Osteocyte (in vitro differentiated cells): Measurements from ENCODE around the gene HOXB2. TPM values are rescaled to one million over a fixed set of nuclear protein-coding genes. Genes with fewer than 3 reads are reported as not detected.

Experiments
- DNase-seq: peaks from one replicate; pipeline ENCODE4 v3.0.0; 2021; ENCODE audit warnings: mixed read lengths; ENCODE audit not compliant: unreplicated experiment; ENCODE audit errors: extremely low spot score
- H3K27ac Mint-ChIP-seq: one replicate; pipeline ENCODE4 v1.8.0; 2021; ENCODE audit warnings: mild to moderate bottlenecking, mixed read lengths; ENCODE audit not compliant: unreplicated experiment
- H3K27me3 Mint-ChIP-seq: one replicate; pipeline ENCODE4 v1.8.0; 2021; ENCODE audit warnings: mixed read lengths; ENCODE audit not compliant: unreplicated experiment
- H3K36me3 Mint-ChIP-seq: one replicate; pipeline ENCODE4 v1.8.0; 2021; ENCODE audit warnings: mixed read lengths; ENCODE audit not compliant: unreplicated experiment
- H3K4me1 Mint-ChIP-seq: one replicate; pipeline ENCODE4 v1.8.0; 2021; ENCODE audit warnings: mixed read lengths; ENCODE audit not compliant: unreplicated experiment
- H3K4me3 Mint-ChIP-seq: one replicate; pipeline ENCODE4 v1.8.0; 2021; ENCODE audit warnings: mild to moderate bottlenecking, moderate library complexity, mixed read lengths; ENCODE audit not compliant: unreplicated experiment
- H3K9me3 Mint-ChIP-seq: one replicate; pipeline ENCODE4 v1.8.0; 2021; ENCODE audit warnings: mixed read lengths; ENCODE audit not compliant: unreplicated experiment
- CTCF ChIP-seq: fragments of 200-600 bp; sonication (generic); IDR thresholded peaks from 2 replicates; pipeline ENCODE4 v1.5.0; 2021; ENCODE audit warnings: antibody characterized with exemption, mild to moderate bottlenecking, moderate library complexity
- total RNA-seq: library from RNA; stranded (reverse); gene quantifications from 2 replicates; pipeline ENCODE4 v1.2.1, GENCODE V29; 2021

Gene HOXB2
- total RNA-seq, 1 donor from 2014 or later: not detected

- Mint-ChIP-seq H3K27me3 (peaks cover 43% of the 10 kb centered on the region), H3K36me3 (no peaks in the 10 kb centered on the region), H3K9me3 (no peaks in the 10 kb centered on the region), H3K27ac (no peak overlapping the region), H3K4me1 (no peaks in the 10 kb centered on the region), H3K4me3 (no peak overlapping the region)
- no peak for TF ChIP-seq CTCF
- DNase-seq: no peak
These were observed 19.5 kb upstream of the HOXB2 start for GRCh38 chr17:48564188-48565021.

- TF ChIP-seq CTCF: no peak
- H3K27me3 Mint-ChIP-seq: peaks cover 48% of the 10 kb centered on the region
- H3K9me3 Mint-ChIP-seq: no peaks in the 10 kb centered on the region
- H3K36me3 Mint-ChIP-seq: no peaks in the 10 kb centered on the region
- H3K27ac Mint-ChIP-seq: no peak overlapping the region
- H3K4me1 Mint-ChIP-seq: no peaks in the 10 kb centered on the region
- DNase-seq: no peak
- no peak overlapping the region for H3K4me3 Mint-ChIP-seq
These were observed 18.9 kb upstream of the HOXB2 start for GRCh38 chr17:48563867-48564187.

- DNase-seq: no peak
- Mint-ChIP-seq H3K27ac (no peak overlapping the region), H3K27me3 (peaks cover 53% of the 10 kb centered on the region), H3K4me1 (no peaks in the 10 kb centered on the region), H3K36me3 (no peaks in the 10 kb centered on the region), H3K4me3 (no peak overlapping the region), H3K9me3 (no peaks in the 10 kb centered on the region)
- no peak for TF ChIP-seq CTCF
These were observed 18.5 kb upstream of the HOXB2 start for GRCh38 chr17:48563385-48563838.

- DNase-seq: no peak
- Mint-ChIP-seq H3K4me1 (no peaks in the 10 kb centered on the region), H3K9me3 (no peaks in the 10 kb centered on the region), H3K27me3 (peaks cover 57% of the 10 kb centered on the region), H3K36me3 (no peaks in the 10 kb centered on the region), H3K4me3 (no peak overlapping the region), H3K27ac (no peak overlapping the region)
- no peak for TF ChIP-seq CTCF
These were observed 18.0 kb upstream of the HOXB2 start for GRCh38 chr17:48562934-48563333.

- DNase-seq: no peak
- no peak for TF ChIP-seq CTCF
- Mint-ChIP-seq H3K9me3 (no peaks in the 10 kb centered on the region), H3K27me3 (peaks cover 65% of the 10 kb centered on the region), H3K4me3 (no peak overlapping the region), H3K27ac (no peak overlapping the region), H3K4me1 (no peaks in the 10 kb centered on the region), H3K36me3 (no peaks in the 10 kb centered on the region)
These were observed 17.2 kb upstream of the HOXB2 start for GRCh38 chr17:48561884-48562810.
